Mesenchymal stem cell (in vitro differentiated cells and primary cell): ENCODE measurements around the gene TGFBR3L.
A peak's percentile ranks its signal among the peaks of the same experiment; 100 is the strongest.

ENCODE experiments used
- DNase-seq: peaks from one replicate; pipeline ENCODE4 v3.0.0-alpha.2; 2013
- H2AFZ ChIP-seq: one replicate; pipeline ENCODE4 v1.6.1; 2013; ENCODE audit warnings: low read depth, mild to moderate bottlenecking, control low read depth, inconsistent platforms, low read length, moderate library complexity
- H2AK5ac ChIP-seq: 2 replicates; pipeline ENCODE4 v1.6.1; 2013; ENCODE audit warnings: low read length, moderate library complexity, mild to moderate bottlenecking, inconsistent platforms; ENCODE audit not compliant: severe bottlenecking
- H2BK120ac ChIP-seq: one replicate; pipeline ENCODE4 v1.6.1; 2013; ENCODE audit warnings: low read depth, mild to moderate bottlenecking, inconsistent platforms, low read length, moderate library complexity
- H2BK12ac ChIP-seq, 2 experiments: one replicate each; pipeline ENCODE4 v1.6.1; 2013; ENCODE audit warnings: inconsistent platforms in 2 of 2, low read length in 2 of 2, mild to moderate bottlenecking in 2 of 2, moderate library complexity in 2 of 2, control low read depth in 1 of 2
- H2BK15ac ChIP-seq: one replicate; pipeline ENCODE4 v1.6.1; 2013; ENCODE audit warnings: mild to moderate bottlenecking, low read depth, inconsistent platforms; ENCODE audit not compliant: poor library complexity, severe bottlenecking
- H2BK5ac ChIP-seq: 2 replicates; pipeline ENCODE4 v1.6.1; 2013; ENCODE audit warnings: low read depth, mild to moderate bottlenecking, low read length, control low read depth, inconsistent platforms; ENCODE audit not compliant: poor library complexity, severe bottlenecking
- H3K14ac ChIP-seq, 2 experiments: one replicate each; pipeline ENCODE4 v1.6.1; 2013; ENCODE audit warnings: inconsistent platforms in 2 of 2, low read length in 2 of 2, control low read depth in 1 of 2, mild to moderate bottlenecking in 1 of 2, moderate library complexity in 1 of 2
- H3K18ac ChIP-seq, 2 experiments: one replicate each; pipeline ENCODE4 v1.6.1; 2013; ENCODE audit warnings: inconsistent platforms in 2 of 2, low read length in 2 of 2, control low read depth in 1 of 2, low read depth in 1 of 2, mild to moderate bottlenecking in 1 of 2
- H3K23ac ChIP-seq, 2 experiments: one replicate each; pipeline ENCODE4 v1.6.1; 2013; ENCODE audit warnings: inconsistent platforms in 2 of 2, low read length in 2 of 2, mild to moderate bottlenecking in 2 of 2, moderate library complexity in 2 of 2, control low read depth in 1 of 2
- H3K27ac ChIP-seq: 2 replicates; pipeline ENCODE4 v1.5.1; 2013; ENCODE audit warnings: mild to moderate bottlenecking, moderate library complexity, low read length, control low read depth, inconsistent platforms; ENCODE audit not compliant: poor library complexity, severe bottlenecking
- H3K27me3 ChIP-seq, 2 experiments: 2 replicates each; pipeline versions ENCODE4 v1.6.1 to v1.7.0; 2013; ENCODE audit warnings: low read length in 2 of 2, mild to moderate bottlenecking in 2 of 2, moderate library complexity in 2 of 2, control low read depth in 1 of 2, inconsistent platforms in 1 of 2; ENCODE audit not compliant: control insufficient read depth in 1 of 2, insufficient read depth in 1 of 2
- H3K36me3 ChIP-seq, 2 experiments: 2 replicates each; pipeline versions ENCODE4 v1.6.1 to v1.7.0; 2013; ENCODE audit warnings: low read length in 2 of 2, control low read depth in 1 of 2, inconsistent platforms in 1 of 2, low read depth in 1 of 2, mild to moderate bottlenecking in 1 of 2; ENCODE audit not compliant: insufficient read depth in 2 of 2, control insufficient read depth in 1 of 2
- H3K4ac ChIP-seq, 2 experiments: one replicate each; pipeline ENCODE4 v1.6.1; 2013; ENCODE audit warnings: inconsistent platforms in 2 of 2, low read length in 2 of 2, mild to moderate bottlenecking in 2 of 2, moderate library complexity in 2 of 2, control low read depth in 1 of 2, low read depth in 1 of 2
- H3K4me1 ChIP-seq: 2 replicates; pipeline ENCODE4 v1.6.1; 2013; ENCODE audit warnings: low read depth, low read length, control low read depth; ENCODE audit not compliant: control insufficient read depth, insufficient read depth
- H3K4me2 ChIP-seq: 2 replicates; pipeline ENCODE4 v1.6.1; 2013; ENCODE audit warnings: low read length, mild to moderate bottlenecking, inconsistent platforms; ENCODE audit not compliant: poor library complexity, severe bottlenecking
- H3K4me3 ChIP-seq, 2 experiments: 2 replicates each; pipeline versions ENCODE4 v1.5.1 to v1.7.0; 2013; ENCODE audit warnings: low read length in 2 of 2, mild to moderate bottlenecking in 2 of 2, control low read depth in 1 of 2, low read depth in 1 of 2; ENCODE audit not compliant: insufficient read depth in 1 of 2
- H3K79me1 ChIP-seq: replicated peaks from 2 replicates; pipeline ENCODE4 v1.6.1; 2013; ENCODE audit warnings: mild to moderate bottlenecking, control low read depth, low read length, inconsistent platforms; ENCODE audit not compliant: poor library complexity, severe bottlenecking
- H3K9ac ChIP-seq: 2 replicates; pipeline ENCODE4 v1.7.0; 2013; ENCODE audit warnings: mild to moderate bottlenecking, low read length, moderate library complexity
- H3K9me3 ChIP-seq: 2 replicates; pipeline ENCODE4 v1.7.0; 2013; ENCODE audit warnings: mild to moderate bottlenecking, low read length; ENCODE audit not compliant: control insufficient read depth
- H4K8ac ChIP-seq: one replicate; pipeline ENCODE4 v1.6.1; 2013; ENCODE audit warnings: inconsistent platforms, mild to moderate bottlenecking, low read length, moderate library complexity
- H4K91ac ChIP-seq: one replicate; pipeline ENCODE4 v1.6.1; 2013; ENCODE audit warnings: mild to moderate bottlenecking, low read length, inconsistent platforms
- WGBS: methylation state at CpG from one replicate; pipeline ENCODE4 v1.1.7; 2013; ENCODE audit warnings: mixed read lengths; 5-methylcytosine and 5-hydroxymethylcytosine counted together

TGFBR3L gene

GRCh38 chr19:7922836-7923195, 8.2 kb downstream of the TGFBR3L start:
- Histone ChIP-seq H3K4me2 (no peak overlapping the region), H2BK12ac (no peak overlapping the region), H3K36me3 (peaks cover 18 to 45% of the 10 kb centered on the region in 2 experiments), H3K9me3 (no peaks in the 10 kb centered on the region), H3K4me3 (no peak overlapping the region), H3K9ac (no peak overlapping the region), H4K91ac (no peak overlapping the region), H3K27ac (no peak overlapping the region), H3K79me1 (peaks cover 11% of the 10 kb centered on the region), H2BK15ac (no peak overlapping the region), H2AFZ (no peak overlapping the region), H4K8ac (no peak overlapping the region), H2BK120ac (no peak overlapping the region), H3K23ac (no peak overlapping the region), H2BK5ac (no peak overlapping the region), H3K27me3 (peaks cover 0 to 10% of the 10 kb centered on the region in 2 experiments), H3K4me1 (peaks cover 46% of the 10 kb centered on the region), H3K4ac (no peak overlapping the region), H3K18ac (no peak overlapping the region), H2AK5ac (no peak overlapping the region), H3K14ac (no peak overlapping the region)
- WGBS, result 100% methylated on average over 6 of the region's 8 CpGs
- no peak for DNase-seq

- H3K4me3 ChIP-seq, result no peak overlapping the region
- peaks cover 11% of the 10 kb centered on the region for H3K79me1 ChIP-seq
- H2AK5ac ChIP-seq, result no peak overlapping the region
- H3K9me3 ChIP-seq, result no peaks in the 10 kb centered on the region
- no peak overlapping the region for H3K23ac ChIP-seq
- H3K18ac ChIP-seq, result no peak overlapping the region
- H3K27ac ChIP-seq, result no peak overlapping the region
- peaks cover 50% of the 10 kb centered on the region for H3K4me1 ChIP-seq
- H3K14ac ChIP-seq, result no peak overlapping the region
- no peak overlapping the region for H2BK15ac ChIP-seq
- peak overlapping the region in 1 of 2 experiments; percentile 29 for H2BK12ac ChIP-seq
- H2BK120ac ChIP-seq, result no peak overlapping the region
- no peak overlapping the region for H4K8ac ChIP-seq
- 92% methylated on average over 25 of the region's 31 CpGs for WGBS
- H3K4me2 ChIP-seq, result no peak overlapping the region
- no peak overlapping the region for H4K91ac ChIP-seq
- H3K27me3 ChIP-seq, result peaks cover 0 to 4% of the 10 kb centered on the region in 2 experiments
- no peak overlapping the region for H2AFZ ChIP-seq
- no peak overlapping the region for H3K4ac ChIP-seq
- peaks cover 18 to 46% of the 10 kb centered on the region in 2 experiments for H3K36me3 ChIP-seq
- H2BK5ac ChIP-seq, result no peak overlapping the region
- DNase-seq, result no peak
- no peak overlapping the region for H3K9ac ChIP-seq
Observed at GRCh38 chr19:7923295-7924191, 8.9 kb downstream of the TGFBR3L start.

GRCh38 chr19:7924241-7924640, 9.6 kb downstream of the TGFBR3L start:
- peaks cover 53% of the 10 kb centered on the region for H3K4me1 ChIP-seq
- peaks cover 18 to 46% of the 10 kb centered on the region in 2 experiments for H3K36me3 ChIP-seq
- no peaks in the 10 kb centered on the region for H3K9me3 ChIP-seq
- H3K14ac ChIP-seq, result no peak overlapping the region
- no peak for DNase-seq
- no peaks in the 10 kb centered on the region for H3K27me3 ChIP-seq
- H2BK12ac ChIP-seq, result peak overlapping the region in 1 of 2 experiments; percentile 15
- no peak overlapping the region for H2AK5ac ChIP-seq
- H2BK120ac ChIP-seq, result no peak overlapping the region
- H3K4me2 ChIP-seq, result no peak overlapping the region
- no peak overlapping the region for H3K9ac ChIP-seq
- no peak overlapping the region for H3K4ac ChIP-seq
- H4K8ac ChIP-seq, result no peak overlapping the region
- no peak overlapping the region for H3K4me3 ChIP-seq
- H3K23ac ChIP-seq, result no peak overlapping the region
- H2BK5ac ChIP-seq, result no peak overlapping the region
- H2AFZ ChIP-seq, result no peak overlapping the region
- WGBS, result 92% methylated on average over 12 of the region's 12 CpGs
- no peak overlapping the region for H2BK15ac ChIP-seq
- H3K27ac ChIP-seq, result no peak overlapping the region
- no peak overlapping the region for H4K91ac ChIP-seq
- H3K18ac ChIP-seq, result no peak overlapping the region
- H3K79me1 ChIP-seq, result peaks cover 11% of the 10 kb centered on the region

- H3K23ac ChIP-seq, result no peak overlapping the region
- no peaks in the 10 kb centered on the region for H3K27me3 ChIP-seq
- H2AK5ac ChIP-seq, result no peak overlapping the region
- no peak overlapping the region for H3K14ac ChIP-seq
- peaks cover 55% of the 10 kb centered on the region for H3K4me1 ChIP-seq
- no peak overlapping the region for H3K4ac ChIP-seq
- H3K18ac ChIP-seq, result peak overlapping the region in 1 of 2 experiments; percentile 37
- no peak for DNase-seq
- no peak overlapping the region for H2AFZ ChIP-seq
- peaks cover 18 to 46% of the 10 kb centered on the region in 2 experiments for H3K36me3 ChIP-seq
- no peak overlapping the region for H4K8ac ChIP-seq
- H3K9ac ChIP-seq, result no peak overlapping the region
- H3K9me3 ChIP-seq, result no peaks in the 10 kb centered on the region
- H4K91ac ChIP-seq, result no peak overlapping the region
- no peak overlapping the region for H2BK5ac ChIP-seq
- H3K4me3 ChIP-seq, result peak overlapping the region in 1 of 2 experiments; percentile 62
- H3K79me1 ChIP-seq, result peaks cover 11% of the 10 kb centered on the region
- H2BK120ac ChIP-seq, result no peak overlapping the region
- H3K27ac ChIP-seq, result no peak overlapping the region
- 83% methylated on average over 23 of the region's 34 CpGs for WGBS
- peak overlapping the region; percentile 87 for H3K4me2 ChIP-seq
- H2BK12ac ChIP-seq, result peak overlapping the region in 1 of 2 experiments; percentile 55
- H2BK15ac ChIP-seq, result peak overlapping the region; percentile 71
Observed at GRCh38 chr19:7924651-7925170, 10.1 kb downstream of the TGFBR3L start.
